Glutamatergic neuron (in vitro differentiated cells): Measurements from ENCODE around the gene CAST. TPM values are rescaled to one million over a fixed set of nuclear protein-coding genes. Genes with fewer than 3 reads are reported as not detected.

Source experiments
- DNase-seq: peaks from one replicate; pipeline ENCODE4 v3.0.0; 2022
- H3K27ac Mint-ChIP-seq: one replicate; pipeline ENCODE4 v1.8.0; 2020; ENCODE audit warnings: mild to moderate bottlenecking, mixed read lengths, inconsistent platforms; ENCODE audit not compliant: unreplicated experiment
- H3K27me3 Mint-ChIP-seq: one replicate; pipeline ENCODE4 v1.8.0; 2020; ENCODE audit warnings: mild to moderate bottlenecking, moderate library complexity, mixed read lengths, inconsistent platforms; ENCODE audit not compliant: unreplicated experiment
- H3K36me3 Mint-ChIP-seq: one replicate; pipeline ENCODE4 v1.8.0; 2020; ENCODE audit warnings: mild to moderate bottlenecking, mixed read lengths, inconsistent platforms; ENCODE audit not compliant: unreplicated experiment
- H3K4me1 Mint-ChIP-seq: one replicate; pipeline ENCODE4 v1.8.0; 2020; ENCODE audit warnings: mild to moderate bottlenecking, low read depth, mixed read lengths, inconsistent platforms; ENCODE audit not compliant: unreplicated experiment
- H3K4me3 Mint-ChIP-seq: one replicate; pipeline ENCODE4 v1.8.0; 2020; ENCODE audit warnings: mild to moderate bottlenecking, mixed read lengths, inconsistent platforms; ENCODE audit not compliant: unreplicated experiment
- H3K9me3 Mint-ChIP-seq: one replicate; pipeline ENCODE4 v1.8.0; 2020; ENCODE audit warnings: mild to moderate bottlenecking, moderate library complexity, mixed read lengths, inconsistent platforms; ENCODE audit not compliant: unreplicated experiment
- CTCF ChIP-seq: fragments of 200-600 bp; sonication (generic); IDR thresholded peaks from one replicate; pipeline ENCODE4 v1.5.0; 2021; ENCODE audit not compliant: partially characterized antibody, unreplicated experiment
- total RNA-seq: library from RNA; stranded (reverse); fragmentation: NEBNext Ultra II Directional; extraction: Animal tissue kit (Norgen Biotek cat#: 25700); gene quantifications from one replicate; pipeline ENCODE4 v1.2.1, GENCODE V29; 2021; ENCODE audit not compliant: unreplicated experiment

The CAST gene
- total RNA-seq, 1 donor from 2014 or later: 19.4 TPM

GRCh38 chr5:96636594-96636993, 25.6 kb upstream of the CAST start:
- Mint-ChIP-seq H3K36me3 (no peaks in the 10 kb centered on the region), H3K4me3 (no peak overlapping the region), H3K27me3 (no peaks in the 10 kb centered on the region), H3K27ac (no peak overlapping the region), H3K9me3 (no peaks in the 10 kb centered on the region), H3K4me1 (no peaks in the 10 kb centered on the region)
- TF ChIP-seq CTCF: no peak
- no peak for DNase-seq

GRCh38 chr5:96637196-96637595, 25.0 kb upstream of the CAST start:
- H3K27me3 Mint-ChIP-seq: no peaks in the 10 kb centered on the region
- H3K4me3 Mint-ChIP-seq: no peak overlapping the region
- no peak overlapping the region for H3K27ac Mint-ChIP-seq
- H3K36me3 Mint-ChIP-seq: no peaks in the 10 kb centered on the region
- H3K4me1 Mint-ChIP-seq: no peaks in the 10 kb centered on the region
- DNase-seq: no peak
- TF ChIP-seq CTCF: no peak
- no peaks in the 10 kb centered on the region for H3K9me3 Mint-ChIP-seq

- Mint-ChIP-seq H3K4me1 (no peaks in the 10 kb centered on the region), H3K4me3 (no peak overlapping the region)
Measured at GRCh38 chr5:96638561-96638960, 23.6 kb upstream of the CAST start.

GRCh38 chr5:96640696-96641095, 21.5 kb upstream of the CAST start:
- Mint-ChIP-seq H3K9me3 (no peaks in the 10 kb centered on the region), H3K36me3 (no peaks in the 10 kb centered on the region), H3K27ac (no peak overlapping the region), H3K27me3 (no peaks in the 10 kb centered on the region), H3K4me1 (no peaks in the 10 kb centered on the region), H3K4me3 (no peak overlapping the region)
- TF ChIP-seq CTCF: no peak
- DNase-seq: no peak

More at GRCh38 chr5:96638561-96638960, 23.6 kb upstream of the CAST start:
- no peaks in the 10 kb centered on the region for H3K9me3 Mint-ChIP-seq
- no peak for TF ChIP-seq CTCF
- no peaks in the 10 kb centered on the region for H3K36me3 Mint-ChIP-seq
- H3K27me3 Mint-ChIP-seq: no peaks in the 10 kb centered on the region
- H3K27ac Mint-ChIP-seq: no peak overlapping the region
- DNase-seq: no peak

GRCh38 chr5:96641368-96642280, 20.6 kb upstream of the CAST start:
- Mint-ChIP-seq H3K9me3 (no peaks in the 10 kb centered on the region), H3K27me3 (no peaks in the 10 kb centered on the region), H3K4me3 (no peak overlapping the region), H3K36me3 (no peaks in the 10 kb centered on the region), H3K4me1 (no peaks in the 10 kb centered on the region), H3K27ac (no peak overlapping the region)
- no peak for DNase-seq
- TF ChIP-seq CTCF: no peak
